Heart right ventricle (tissue), 16 donors: ENCODE measurements around the gene INTS1. TPM values are rescaled to one million over a fixed set of nuclear protein-coding genes. Genes with fewer than 3 reads are reported as not detected.

Experiments
- ATAC-seq, 8 donors: fragments of 200-7000 bp; cut with Tn5 transposase; one replicate each; pipeline ENCODE4 v1.9.1; 2020; ENCODE audit warnings: mild to moderate bottlenecking in 8 of 8, moderate library complexity in 8 of 8, moderate number of reproducible peaks in 1 of 8
- DNase-seq, 2 donors: peaks; one replicate each; pipeline ENCODE4 v3.0.0-alpha.2; 2020
- H3K27ac ChIP-seq, 10 donors: fragments of 200-600 bp; sonication (generic) in 2 of 10; one replicate each; pipeline versions ENCODE4 v1.5.0 to v1.8.0; 2020 to 2022; ENCODE audit warnings: mild to moderate bottlenecking in 3 of 10
- H3K27me3 ChIP-seq, 7 donors: fragments of 200-600 bp; one replicate each; pipeline ENCODE4 v1.8.0; 2021 to 2022; ENCODE audit warnings: mild to moderate bottlenecking in 2 of 7
- H3K36me3 ChIP-seq, 9 donors: fragments of 200-600 bp; sonication (generic) in 1 of 9; one replicate each; pipeline versions ENCODE4 v1.5.0 to v1.8.0; 2020 to 2022; ENCODE audit warnings: mild to moderate bottlenecking in 2 of 9
- H3K4me1 ChIP-seq, 9 donors: fragments of 200-600 bp; sonication (generic) in 1 of 9; one replicate each; pipeline versions ENCODE4 v1.5.0 to v1.8.0; 2020 to 2022; ENCODE audit warnings: mild to moderate bottlenecking in 4 of 9
- H3K4me3 ChIP-seq, 10 donors: fragments of 200-600 bp; sonication (generic) in 2 of 10; one replicate each; pipeline versions ENCODE4 v1.5.0 to v1.8.0; 2020 to 2022; ENCODE audit warnings: mild to moderate bottlenecking in 7 of 10, moderate library complexity in 2 of 10
- H3K9me3 ChIP-seq, 11 donors: fragments of 200-600 bp in 10 of 11; sonication (generic) in 2 of 11; one replicate each; pipeline versions ENCODE4 v1.5.0 to v1.8.0; 2013 to 2022; ENCODE audit warnings: mild to moderate bottlenecking in 2 of 11, control low read depth in 1 of 11, moderate library complexity in 1 of 11
- CTCF ChIP-seq, 9 donors: fragments of 200-600 bp; sonication (generic) in 2 of 9; IDR thresholded peaks; one replicate each; pipeline versions ENCODE4 v1.5.0 to v1.8.0; 2021 to 2022; ENCODE audit warnings: antibody characterized with exemption in 9 of 9, mild to moderate bottlenecking in 5 of 9, moderate library complexity in 1 of 9
- WGBS, 2 donors: extraction: QIAGEN DNeasy Blood & Tissue Kit; methylation state at CpG; one replicate each; pipeline ENCODE4 v1.1.7; 2013; ENCODE audit warnings: inconsistent platforms in 1 of 2; 5-methylcytosine and 5-hydroxymethylcytosine counted together
- intact Hi-C, 10 donors: fragments of 100-400 bp; cut with DNase I; formaldehyde crosslinking; loops; one replicate each; pipeline versions ENCODE4 v1.11.1 to v1.14.2; 2022
- polyA plus RNA-seq, 2 donors: library from polyadenylated mRNA; stranded (reverse); fragments of 200-250 nt; gene quantifications; one replicate each; pipeline ENCODE4 v1.2.3, GENCODE V29; 2013
- total RNA-seq, 10 donors: library from RNA; stranded (reverse); fragmentation: NEBNext Ultra II Directional in 3 of 10; extraction: Animal tissue kit (Norgen Biotek cat#: 25700) in 3 of 10; gene quantifications; one replicate each; pipeline versions ENCODE4 v1.2.1 to v1.2.4, GENCODE V29; 2021 to 2023
- donor health status: Arrhythmogenic right ventricular cardiomyopathy.
- donor health status: ischemic (EF 13 %, LVEDD 7.1; RV severe dilation, severe dysfunction).
- donor health status: healthy with polysubstance abuse.
- donor health status: DM: no; HTN: yes; CAD: no.
- donor health status: DM: no; HTN: no; CAD: no.
- donor health status: ischemic (EF 25% LVEDD 6.9; RV normal size, moderate dysfunction).
- donor health status: ischemic (EF 25% LVEDD 5.7; RV mildly dilated, moderate dysfunction).
- donor health status: healthy.
- donor health status: DM: yes; HTN: yes; CAD: no.
- donor health status: Ischemic cardiomyopathy.
- donor health status: ischemic (EF 35%, LVEDD 5.7; RV mildly dilated, moderate dysfunction).
- donor health status: nonischemic (EF 11% LVEDD 7.7; RV severe dilation, severe dysfunction).
- donor health status: DM: yes; HTN: yes; CAD: no.
- donor health status: PGD.
- donor health status: ischemic (EF 29% LVEDD 5.4; RV normal size, mild dysfunction).
- donor health status: nonischemic (EF 23%, LVEDD 6.1; RV moderate dilation, normal function).

Gene INTS1
- total and polyA plus RNA-seq, 12 donors, result 41.5 to 59.4 (median 45.4) TPM

GRCh38 chr7:1431226-1431625 is 73.0 kb downstream of the INTS1 start:
- DNase-seq, result no peak
- intact Hi-C loops, result loop anchor here in 7 of 10 donors (5.0 to 10.0 kb wide), 4 partner anchors 41 to 236 kb away; no protein-coding TSS in a partner anchor
- 40 to 47% methylated on average over 10 of the region's 10 CpGs for WGBS, 2 donors

GRCh38 chr7:1430056-1430845 is 73.9 kb downstream of the INTS1 start:
- intact Hi-C loops, result loop anchor here in 7 of 10 donors (5.0 to 10.0 kb wide), 4 partner anchors 42 to 235 kb away; no protein-coding TSS in a partner anchor
- Histone ChIP-seq H3K27ac (no peak overlapping the region), H3K9me3 (no peaks in the 10 kb centered on the region), H3K36me3 (peaks cover 0 to 2% (median 0%) of the 10 kb centered on the region in 9 donors), H3K4me3 (no peak overlapping the region), H3K4me1 (peaks cover 0 to 8% (median 0%) of the 10 kb centered on the region in 9 donors), H3K27me3 (peaks cover 5 to 57% (median 37%) of the 10 kb centered on the region in 7 donors)
- 61 to 63% methylated on average over 32 of the region's 32 CpGs for WGBS, 2 donors
- no peak for ATAC-seq
- DNase-seq, result no peak
- no peak for TF ChIP-seq CTCF (IDR thresholded peaks at IDR 0.05)

More at GRCh38 chr7:1431226-1431625, 73.0 kb downstream of the INTS1 start:
- Histone ChIP-seq H3K4me1 (peaks cover 0 to 8% (median 0%) of the 10 kb centered on the region in 9 donors), H3K27ac (no peak overlapping the region), H3K9me3 (no peaks in the 10 kb centered on the region), H3K36me3 (peaks cover 0 to 11% (median 0%) of the 10 kb centered on the region in 9 donors), H3K4me3 (no peak overlapping the region), H3K27me3 (peaks cover 5 to 50% (median 37%) of the 10 kb centered on the region in 7 donors)
- TF ChIP-seq CTCF (IDR thresholded peaks at IDR 0.05), result no peak
- ATAC-seq, result peak in 1 of 8 donors; percentile 6

- no peaks in the 10 kb centered on the region for H3K9me3 ChIP-seq
- peaks cover 0 to 8% (median 0%) of the 10 kb centered on the region in 9 donors for H3K4me1 ChIP-seq
- no peaks in the 10 kb centered on the region for H3K36me3 ChIP-seq
- H3K27me3 ChIP-seq, result peaks cover 5 to 62% (median 39%) of the 10 kb centered on the region in 7 donors
- intact Hi-C loops, result loop anchor here in 2 of 10 donors (10.0 kb wide), 2 partner anchors 46 to 204 kb away; no protein-coding TSS in a partner anchor
- WGBS, 2 donors, result 47 to 48% methylated on average over 18 to 20 of the region's 20 CpGs
- TF ChIP-seq CTCF (IDR thresholded peaks at IDR 0.05), result no peak
- no peak overlapping the region for H3K4me3 ChIP-seq
- DNase-seq, result no peak
- no peak overlapping the region for H3K27ac ChIP-seq
- no peak for ATAC-seq
These were observed 75.2 kb downstream of the INTS1 start for GRCh38 chr7:1428941-1429501.

GRCh38 chr7:1427064-1427657 is 77.0 kb downstream of the INTS1 start:
- Histone ChIP-seq H3K4me3 (no peak overlapping the region), H3K9me3 (no peaks in the 10 kb centered on the region), H3K27me3 (peaks cover 5 to 68% (median 55%) of the 10 kb centered on the region in 7 donors), H3K27ac (no peak overlapping the region), H3K36me3 (no peaks in the 10 kb centered on the region), H3K4me1 (peaks cover 0 to 10% (median 3%) of the 10 kb centered on the region in 9 donors)
- no peak for DNase-seq
- TF ChIP-seq CTCF (IDR thresholded peaks at IDR 0.05), result no peak
- intact Hi-C loops, result loop anchor here in 2 of 10 donors (10.0 kb wide), 2 partner anchors 48 to 202 kb away; no protein-coding TSS in a partner anchor
- 89% methylated on average over 13 of the region's 13 CpGs for WGBS, 2 donors
- no peak for ATAC-seq
